WTC11 (cell line): Measurements from ENCODE around the gene RANBP6. TPM values are rescaled to one million over a fixed set of nuclear protein-coding genes. Genes with fewer than 3 reads are reported as not detected.

ENCODE experiments used
- ATAC-seq: fragments of 200-7000 bp; cut with Tn5 transposase; 2 replicates; pipeline ENCODE4 v1.10.0; 2021; ENCODE audit warnings: mild to moderate bottlenecking, moderate library complexity
- CTCF ChIA-PET: fragments of 300-600 bp; sonication (Branson Sonifier 250); formaldehyde crosslinking; loops from one replicate; lab custom pipeline; 2021; ENCODE audit warnings: antibody characterized with exemption; lab: Charles Lee
- POLR2A ChIA-PET: fragments of 350-600 bp; sonication (Branson Sonifier 250); formaldehyde crosslinking; loops from one replicate; lab custom pipeline; 2021; ENCODE audit warnings: antibody characterized with exemption; lab: Charles Lee
- DNase-seq: peaks from one replicate; pipeline ENCODE4 v3.0.0; 2021; ENCODE audit warnings: low spot score
- H3K27ac Mint-ChIP-seq: 2 replicates; pipeline ENCODE4 v1.8.0; 2021; ENCODE audit warnings: mixed read lengths
- H3K27me3 Mint-ChIP-seq: 2 replicates; pipeline ENCODE4 v1.8.0; 2021; ENCODE audit warnings: low read depth, mild to moderate bottlenecking, moderate library complexity, mixed read lengths
- H3K36me3 Mint-ChIP-seq: 2 replicates; pipeline ENCODE4 v1.8.0; 2021; ENCODE audit warnings: mixed read lengths
- H3K4me1 Mint-ChIP-seq: 2 replicates; pipeline ENCODE4 v1.8.0; 2022; ENCODE audit warnings: mixed read lengths
- H3K4me3 Mint-ChIP-seq: 2 replicates; pipeline ENCODE4 v1.8.0; 2021; ENCODE audit warnings: mild to moderate bottlenecking, moderate library complexity, mixed read lengths
- H3K9me3 Mint-ChIP-seq: 2 replicates; pipeline ENCODE4 v1.8.0; 2021; ENCODE audit warnings: mixed read lengths
- AR ChIP-seq: fragments of 250-450 bp; sonication (Bioruptor Pico); IDR thresholded peaks from 2 replicates; pipeline ENCODE4 v1.9.0; 2021; ENCODE audit warnings: mild to moderate bottlenecking
- ARID4B ChIP-seq: sonication (generic); formaldehyde crosslinking; IDR thresholded peaks from 2 replicates; pipeline ENCODE4 v1.8.0; 2023; ENCODE audit warnings: missing genetic modification reagents, mild to moderate bottlenecking, borderline replicate concordance
- ATF2 ChIP-seq: sonication (generic); formaldehyde crosslinking; IDR thresholded peaks from 2 replicates; pipeline ENCODE4 v1.8.1; 2022; ENCODE audit warnings: low read depth, missing genetic modification reagents, borderline replicate concordance
- CTCF ChIP-seq: fragments of 200-600 bp; IDR thresholded peaks from 2 replicates; pipeline ENCODE4 v1.8.0; 2022; ENCODE audit warnings: antibody characterized with exemption
- GRHL2 ChIP-seq: fragments of 250-450 bp; sonication (Bioruptor Pico); IDR thresholded peaks from 2 replicates; pipeline ENCODE4 v1.8.0; 2022; ENCODE audit warnings: mild to moderate bottlenecking, moderate library complexity; ENCODE audit not compliant: insufficient replicate concordance, severe bottlenecking
- IRF2 ChIP-seq: sonication (generic); formaldehyde crosslinking; IDR thresholded peaks from 2 replicates; pipeline ENCODE4 v1.8.0; 2022; ENCODE audit warnings: low read depth, missing genetic modification reagents, borderline replicate concordance
- NFATC4 ChIP-seq: fragments of 250-450 bp; sonication (Bioruptor Pico); IDR thresholded peaks from 2 replicates; pipeline ENCODE4 v1.9.0; 2021; ENCODE audit warnings: mild to moderate bottlenecking
- TP53 ChIP-seq: sonication (generic); formaldehyde crosslinking; IDR thresholded peaks from 2 replicates; pipeline ENCODE4 v1.8.1; 2023; ENCODE audit warnings: mild to moderate bottlenecking, missing genetic modification reagents
- ZNF396 ChIP-seq: fragments of 250-450 bp; sonication (Bioruptor Pico); IDR thresholded peaks from 2 replicates; pipeline ENCODE4 v1.8.0; 2021; ENCODE audit warnings: mild to moderate bottlenecking, moderate library complexity, borderline replicate concordance
- ZNF425 ChIP-seq: fragments of 250-450 bp; sonication (Bioruptor Pico); conservative IDR thresholded peaks from 2 replicates; pipeline ENCODE4 v1.9.0; 2021; ENCODE audit warnings: mild to moderate bottlenecking
- ZNF532 ChIP-seq: fragments of 250-450 bp; sonication (Bioruptor Pico); IDR thresholded peaks from 2 replicates; pipeline ENCODE4 v1.9.0; 2021; ENCODE audit warnings: mild to moderate bottlenecking, borderline replicate concordance
- total RNA-seq: library from RNA; stranded (reverse); gene quantifications from 3 replicates; pipeline ENCODE4 v1.2.3, GENCODE V29; 2021

Gene RANBP6
- total RNA-seq, 1 experiment from 2014 or later, result 20.1 TPM

GRCh38 chr9:6048039-6048438 is 32.6 kb upstream of the RANBP6 start (continued):
- no peak for TF ChIP-seq ARID4B (CRISPR knock-in tag)
- no peak for TF ChIP-seq ATF2
- no peak for TF ChIP-seq IRF2 (CRISPR knock-in tag)

GRCh38 chr9:6047020-6047419 is 31.6 kb upstream of the RANBP6 start:
- no peak for ATAC-seq
- Mint-ChIP-seq H3K4me3 (no peak overlapping the region), H3K27me3 (no peaks in the 10 kb centered on the region)
- ChIA-PET POLR2A (no interaction called here), CTCF (no interaction called here)
- TF ChIP-seq CTCF (no peak), ZNF396 (CRISPR knock-in tag) (no peak), ZNF425 (no peak)
- TF ChIP-seq, all 79 proteins: peak for 0
- no peak overlapping the region for H3K27ac Mint-ChIP-seq
- no peaks in the 10 kb centered on the region for H3K9me3 Mint-ChIP-seq
- H3K36me3 Mint-ChIP-seq, result no peaks in the 10 kb centered on the region
- no peak for DNase-seq
- peaks cover 6% of the 10 kb centered on the region; the same call in 1 of the 2 replicates for H3K4me1 Mint-ChIP-seq

GRCh38 chr9:6045364-6045763 is 29.9 kb upstream of the RANBP6 start:
- DNase-seq (no peak), ATAC-seq (no peak)
- Mint-ChIP-seq H3K36me3 (no peaks in the 10 kb centered on the region), H3K4me1 (peaks cover 6% of the 10 kb centered on the region; the same call in 1 of the 2 replicates), H3K9me3 (no peaks in the 10 kb centered on the region), H3K27me3 (peaks cover 6% of the 10 kb centered on the region), H3K4me3 (no peak overlapping the region), H3K27ac (no peak overlapping the region)
- ChIA-PET POLR2A (no interaction called here), CTCF (interaction anchor here (1.4 to 2.6 kb wide), 3 partner anchors 9 to 21 kb away, joined by 5 to 9 read pairs (median 7); no protein-coding TSS in a partner anchor)
- TF ChIP-seq AR, result no peak
- no peak for TF ChIP-seq NFATC4 (CRISPR knock-in tag)
- no peak for TF ChIP-seq TP53 (CRISPR knock-in tag)
- TF ChIP-seq ZNF532 (CRISPR knock-in tag), result no peak
- no peak for TF ChIP-seq GRHL2 (CRISPR knock-in tag)
